K562 (cell line): ENCODE measurements around the gene TMEM181. TPM values are rescaled to one million over a fixed set of nuclear protein-coding genes. Genes with fewer than 3 reads are reported as not detected.
A peak's percentile ranks its signal among the peaks of the same experiment; 100 is the strongest.

ENCODE experiments used
- ATF4 ChIP-seq: fragments of 450-650 bp; formaldehyde crosslinking; IDR thresholded peaks from 2 replicates; pipeline ENCODE4 v1.4.0; 2022; ENCODE audit warnings: mild to moderate bottlenecking, moderate library complexity
- ATF7 ChIP-seq: fragments of 450-650 bp; IDR thresholded peaks from 2 replicates; pipeline ENCODE4 v1.7.1; 2014; ENCODE audit warnings: mild to moderate bottlenecking, moderate library complexity
- BCLAF1 ChIP-seq, 2 experiments: fragments of 450-650 bp in 1 of 2; IDR thresholded peaks; 2 replicates each; pipeline ENCODE4 v1.6.1; 2011 to 2017; ENCODE audit warnings: low read depth in 2 of 2, antibody characterized with exemption in 1 of 2, borderline replicate concordance in 1 of 2, low read length in 1 of 2, mild to moderate bottlenecking in 1 of 2, mixed read lengths in 1 of 2; ENCODE audit not compliant: control insufficient read depth in 1 of 2
- BRD4 ChIP-seq: fragments of 200-600 bp; sonication (generic); IDR thresholded peaks from 2 replicates; pipeline ENCODE4 v1.6.1; 2017; ENCODE audit warnings: inconsistent platforms
- CREB3 ChIP-seq: fragments of 450-650 bp; conservative IDR thresholded peaks from 2 replicates; pipeline ENCODE4 v1.6.1; 2016; ENCODE audit warnings: missing genetic modification characterization, low read depth, mild to moderate bottlenecking, missing compliant biosample characterization, moderate library complexity
- GTF2A2 ChIP-seq: IDR thresholded peaks from 2 replicates; pipeline ENCODE4 v1.6.1; 2016; ENCODE audit warnings: mild to moderate bottlenecking, missing genetic modification characterization, missing compliant biosample characterization
- IRF9 ChIP-seq: fragments of 450-650 bp; IDR thresholded peaks from 2 replicates; pipeline ENCODE4 v1.6.1; 2016; ENCODE audit warnings: missing biosample characterization, missing genetic modification characterization
- MIER1 ChIP-seq: fragments of 450-650 bp; IDR thresholded peaks from 2 replicates; pipeline ENCODE4 v1.6.1; 2016; ENCODE audit warnings: antibody characterized with exemption, mild to moderate bottlenecking, low read depth
- NFRKB ChIP-seq: fragments of 450-650 bp; IDR thresholded peaks from 2 replicates; pipeline ENCODE4 v1.6.1; 2016; ENCODE audit warnings: low read depth
- POLR2H ChIP-seq: IDR thresholded peaks from 2 replicates; pipeline ENCODE4 v1.6.1; 2016; ENCODE audit warnings: missing genetic modification characterization, low read depth, mild to moderate bottlenecking, control low read depth, missing compliant biosample characterization, moderate library complexity
- POLR3A ChIP-seq: IDR thresholded peaks from 2 replicates; pipeline ENCODE4 v1.6.1; 2011; ENCODE audit warnings: borderline replicate concordance, mild to moderate bottlenecking, moderate library complexity; ENCODE audit not compliant: insufficient read length, insufficient read depth; ENCODE audit errors: extremely low read depth
- RBBP5 ChIP-seq: fragments of 200-600 bp; sonication (generic); IDR thresholded peaks from 2 replicates; pipeline ENCODE4 v1.6.1; 2012; ENCODE audit warnings: borderline replicate concordance, mild to moderate bottlenecking, low read length, control low read depth, inconsistent platforms; ENCODE audit not compliant: insufficient read depth, poor library complexity, severe bottlenecking
- SLC30A9 ChIP-seq: fragments of 250-450 bp; sonication (Bioruptor Pico); IDR thresholded peaks from 2 replicates; pipeline ENCODE4 v1.8.0; 2022; ENCODE audit warnings: mild to moderate bottlenecking, moderate library complexity
- TRIM24 ChIP-seq, 2 experiments: fragments of 450-650 bp; IDR thresholded peaks; 2 replicates each; pipeline ENCODE4 v1.6.1; 2016
- XRCC5 ChIP-seq: fragments of 200-400 bp; formaldehyde crosslinking; IDR thresholded peaks from 2 replicates; pipeline ENCODE4 v1.6.1; 2017; ENCODE audit warnings: low read depth, mild to moderate bottlenecking, low read length
- ZNF197 ChIP-seq: fragments of 200-800 bp; sonication (Bioruptor generic); IDR thresholded peaks from 2 replicates; pipeline ENCODE4 v1.6.1; 2016; ENCODE audit warnings: low read depth, missing genetic modification characterization, missing compliant biosample characterization
- ZNF518B ChIP-seq: fragments of 250-450 bp; sonication (Bioruptor Pico); IDR thresholded peaks from 2 replicates; pipeline ENCODE4 v1.5.0; 2021; ENCODE audit warnings: mild to moderate bottlenecking, moderate library complexity
- ZNF76 ChIP-seq: fragments of 250-450 bp; sonication (Bioruptor Pico); IDR thresholded peaks from 2 replicates; pipeline ENCODE4 v1.4.0; 2020; ENCODE audit warnings: mild to moderate bottlenecking, moderate library complexity, borderline replicate concordance
- polyA plus RNA-seq, 8 experiments: library from polyadenylated mRNA; depleted of rRNA in 4 of 8; stranded (reverse) in 5 of 8; unstranded in 3 of 8; fragments of >200 nt; fragmentation: Nextera tagmentation in 2 of 8; fragmentation: Illumina TruSeq in 1 of 8; extraction: Ambion mirVana in 2 of 8; extraction: Trizol in 1 of 8; gene quantifications; 2 replicates each; pipeline versions ENCODE4 v1.2.1 to v1.2.3, GENCODE V29; 2011 to 2014; ENCODE audit warnings: inconsistent platforms in 1 of 8, missing spikeins in 1 of 8
- total RNA-seq, 7 experiments: library from RNA; depleted of rRNA in 6 of 7; stranded (reverse); fragments of >200 nt in 6 of 7; fragmentation: Illumina TruSeq in 2 of 7; extraction: Trizol in 2 of 7; gene quantifications; 2 replicates each; pipeline versions ENCODE4 v1.2.1 to v1.2.3, GENCODE V29; 2011 to 2021; ENCODE audit warnings: low replicate concordance in 1 of 7

Gene TMEM181
- total and polyA plus RNA-seq, 9 of the 15 experiments (the other 6 are each of a cell fraction or from before 2014, with no cell fraction given): 5.6 to 27.2 (median 19.9) TPM

- TF ChIP-seq BCLAF1 (IDR thresholded peaks at IDR 0.05; ENCODE audit: borderline replicate concordance in 1 of 2, control insufficient read depth in 1 of 2, low read depth in 2 of 2, low read length in 1 of 2) (no peak), BRD4 (no peak), ZNF518B (no peak), NFRKB (0 out of 2 replicates have a peak, but pooled peaks have one; percentile 54), POLR2H (no peak), TRIM24 (IDR thresholded peaks at IDR 0.05) (no peak), GTF2A2 (tag) (no peak), MIER1 (0 out of 2 replicates have a peak, but pooled peaks have one; percentile 46), IRF9 (no peak), CREB3 (tag) (0 out of 2 replicates have a peak, but pooled peaks have one; percentile 62), ATF4 (CRISPR knock-in tag) (0 out of 2 replicates have a peak, but pooled peaks have one; percentile 12), ATF7 (no peak), SLC30A9 (CRISPR knock-in tag) (no peak), POLR3A (no peak), XRCC5 (no peak), ZNF197 (CRISPR knock-in tag) (no peak), ZNF76 (CRISPR knock-in tag) (no peak), RBBP5 (no peak)
Measured at GRCh38 chr6:158559338-158559894, 475 bp upstream of the TMEM181 start (continued).
